NOMO-1 treated with dmso at 0.1 percent for 144 hours (cell line): ENCODE data around the gene ERFE.
"Not testable (repeated sequence)": the region's sequence is repeated elsewhere in the genome, so short reads cannot be mapped to it uniquely, and the experiment has no call there.

ENCODE experiments used
- DNase-seq: peaks from one replicate; lab custom pipeline; 2025; ENCODE audit not compliant: unreplicated experiment; lab: John Stamatoyannopoulos, UW

Gene ERFE

DNA sequence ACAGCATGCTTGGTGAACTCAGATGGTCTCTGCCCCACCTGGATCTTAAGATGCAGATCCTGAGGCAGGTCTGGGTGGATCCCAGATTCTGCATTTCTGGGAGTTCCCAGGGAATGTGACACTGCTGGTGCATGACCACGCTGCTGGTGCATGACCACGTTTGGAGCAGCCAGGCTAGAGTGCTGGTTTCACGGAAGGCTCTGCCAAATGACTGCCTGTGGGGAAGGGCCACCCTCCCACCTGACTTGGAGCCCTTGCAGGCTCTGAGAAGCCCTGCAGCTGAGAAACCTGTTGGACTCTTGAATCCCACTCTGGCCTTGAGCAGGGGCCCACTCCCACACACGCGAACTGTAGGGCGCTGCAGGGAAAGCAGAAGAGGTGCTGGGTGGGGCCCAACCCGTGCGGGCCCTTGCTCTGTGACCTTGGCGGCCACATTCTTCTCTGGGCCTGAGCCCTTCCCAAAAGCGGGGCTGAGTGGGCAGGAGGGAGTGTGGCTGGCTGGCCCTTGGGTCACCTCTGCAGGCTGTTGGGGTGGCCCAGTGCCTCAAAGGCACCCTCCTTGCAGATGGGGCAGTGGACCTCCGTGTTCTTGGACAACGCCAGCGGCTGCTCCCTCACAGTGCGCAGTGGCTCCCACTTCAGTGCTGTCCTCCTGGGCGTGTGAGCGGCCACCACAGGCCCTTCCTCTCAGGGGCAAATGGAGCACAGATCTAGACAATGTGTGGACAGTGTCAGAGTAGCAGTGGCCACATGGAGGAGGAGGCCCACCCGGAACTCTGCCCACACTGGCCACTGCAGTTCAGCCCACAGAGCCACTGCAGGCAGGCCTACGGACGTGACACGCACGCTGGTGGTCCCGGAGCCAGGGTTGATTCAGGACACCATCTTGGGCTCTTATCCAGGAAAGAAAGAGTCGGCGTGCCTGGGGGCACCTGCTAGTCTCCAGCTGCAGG, 7.9 kb downstream of the ERFE start:
- no peak for DNase-seq

DNA sequence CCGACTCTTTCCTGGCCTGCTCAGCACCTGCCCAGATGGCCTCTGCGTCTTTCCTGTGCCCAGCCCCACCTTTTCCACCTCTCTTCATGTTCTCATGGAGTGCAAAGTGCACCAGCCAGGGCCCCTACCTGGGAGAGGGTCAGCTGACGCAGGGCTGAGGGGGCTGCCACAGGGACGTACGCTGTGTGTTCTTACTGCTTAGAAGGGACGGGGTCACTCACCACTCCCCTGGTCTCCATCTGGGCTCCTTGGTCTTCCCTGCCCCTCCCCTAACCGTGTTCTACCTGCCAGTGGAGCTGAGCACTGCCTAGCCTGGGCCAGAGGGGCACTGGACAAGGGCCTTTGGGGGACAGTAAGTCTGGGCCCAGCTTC, 8.6 kb downstream of the ERFE start:
- DNase-seq, result no peak

DNA sequence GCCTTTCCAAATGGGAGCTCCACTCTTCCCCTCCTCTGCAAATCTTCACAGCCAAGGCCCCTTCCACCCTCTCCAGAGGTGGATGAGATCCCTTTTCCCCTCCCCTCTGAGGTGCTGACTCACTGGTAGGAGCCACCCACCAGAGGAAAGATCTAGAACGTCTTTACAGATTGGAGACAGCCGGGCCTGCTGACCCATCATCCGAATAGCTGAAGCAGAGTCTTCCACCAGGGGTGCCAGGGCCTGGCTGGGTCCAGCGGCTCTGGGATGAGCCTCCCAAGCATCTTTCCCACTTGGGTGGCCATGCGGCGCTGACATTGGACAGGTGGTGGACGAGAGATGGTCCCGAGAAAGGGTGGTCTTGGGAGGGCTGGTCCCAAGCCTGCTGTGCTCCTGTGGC, 9.0 kb downstream of the ERFE start:
- DNase-seq, result no peak

- no peak for DNase-seq
Observed at GRCh38 chr2:238168196-238169047, 9.7 kb downstream of the ERFE start.

DNA sequence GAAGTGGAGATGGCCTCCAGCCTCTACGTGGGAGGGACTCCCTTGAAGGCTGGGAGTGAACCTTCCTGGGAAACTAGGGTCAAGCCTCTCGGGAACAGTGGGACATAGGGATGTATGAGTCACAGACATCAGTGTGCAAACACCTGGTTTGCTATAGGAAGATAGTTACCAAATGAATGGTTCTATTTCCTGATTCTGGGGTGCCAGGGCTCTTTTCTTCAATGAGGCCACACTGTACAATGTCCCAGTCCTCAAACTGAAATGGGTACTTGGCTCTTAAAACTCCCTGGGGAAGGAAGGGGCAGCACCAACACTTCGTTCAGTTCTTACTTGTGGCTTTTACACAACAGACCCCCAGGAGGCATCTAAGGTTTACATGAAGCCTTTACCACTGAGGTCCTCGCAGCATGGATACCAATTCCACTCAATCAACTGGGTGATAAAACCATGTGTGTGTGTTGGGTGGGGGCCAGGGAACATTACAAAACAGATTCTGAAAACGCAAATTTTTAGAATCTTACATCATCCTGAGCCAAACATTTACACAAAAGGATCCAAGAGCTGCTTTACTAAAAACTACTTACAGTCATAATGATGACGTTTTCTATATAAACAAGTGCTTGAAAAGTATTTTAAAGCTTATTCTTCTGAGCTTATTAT, 10.4 kb downstream of the ERFE start:
- no peak for DNase-seq

- DNase-seq, result no peak
Observed at GRCh38 chr2:238169708-238170251, 11.0 kb downstream of the ERFE start.

- no peak for DNase-seq
Observed at GRCh38 chr2:238170386-238171071, 11.8 kb downstream of the ERFE start.

DNA sequence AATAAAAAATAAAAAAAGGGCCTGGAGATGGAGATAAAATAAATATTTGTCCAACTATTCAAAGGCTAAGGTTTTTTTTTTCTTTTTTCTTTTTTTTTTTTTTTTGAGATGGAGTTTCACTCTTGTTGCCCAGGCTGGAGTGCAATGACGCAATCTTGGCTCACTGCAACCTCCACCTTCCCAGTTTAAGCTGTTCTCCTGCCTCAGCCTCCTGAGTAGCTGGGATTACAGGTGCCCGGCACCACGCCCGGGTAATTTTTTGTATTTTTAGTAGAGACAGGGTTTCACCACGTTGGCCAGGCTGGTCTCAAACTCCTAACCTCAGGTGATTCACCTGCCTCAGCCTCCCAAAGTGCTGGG, 12.3 kb downstream of the ERFE start:
- not testable (repeated sequence) for DNase-seq

- DNase-seq, result no peak
Observed at GRCh38 chr2:238171575-238172187, 12.9 kb downstream of the ERFE start.

DNA sequence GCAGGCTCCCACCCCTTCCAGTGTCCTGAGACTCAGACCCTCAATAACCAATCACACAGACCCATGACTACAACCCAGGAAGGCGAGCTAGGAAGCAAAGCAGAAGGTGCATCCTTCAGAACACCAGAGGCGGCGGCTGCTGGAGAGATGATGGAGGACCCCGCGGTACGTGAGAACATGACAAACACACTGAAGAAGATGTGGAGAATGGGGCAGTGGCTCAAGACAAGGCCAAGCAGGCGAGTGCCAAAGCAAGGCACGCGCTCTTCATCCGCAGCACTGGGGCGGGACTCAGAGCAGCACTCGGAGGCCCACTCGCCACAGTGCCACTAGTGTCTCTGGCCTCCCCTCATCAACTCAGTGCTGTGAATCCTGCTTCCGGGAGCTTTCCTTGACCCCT, 13.7 kb downstream of the ERFE start:
- DNase-seq, result no peak

- DNase-seq, result no peak
Observed at GRCh38 chr2:238173692-238174091, 14.9 kb downstream of the ERFE start.

DNA sequence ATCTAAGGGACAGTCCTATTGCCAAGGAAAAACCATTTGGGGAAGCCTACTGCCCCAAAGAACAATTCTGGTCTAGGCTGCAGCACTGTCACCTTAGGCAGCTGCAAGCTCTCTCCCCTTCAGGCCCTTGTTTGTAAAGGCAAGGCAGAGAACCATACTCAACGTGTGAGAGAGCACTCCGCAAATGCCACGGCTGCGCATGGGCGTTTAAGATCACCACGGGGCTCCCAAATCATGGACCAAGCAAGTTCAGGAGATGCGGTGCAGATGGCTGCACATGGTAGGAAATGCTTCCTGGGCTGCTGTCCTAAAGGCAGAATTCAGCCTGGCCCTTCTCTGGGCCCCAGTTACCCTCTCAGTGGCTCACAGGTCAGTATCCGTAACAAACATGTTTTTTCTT, 15.5 kb downstream of the ERFE start:
- DNase-seq, result no peak

DNA sequence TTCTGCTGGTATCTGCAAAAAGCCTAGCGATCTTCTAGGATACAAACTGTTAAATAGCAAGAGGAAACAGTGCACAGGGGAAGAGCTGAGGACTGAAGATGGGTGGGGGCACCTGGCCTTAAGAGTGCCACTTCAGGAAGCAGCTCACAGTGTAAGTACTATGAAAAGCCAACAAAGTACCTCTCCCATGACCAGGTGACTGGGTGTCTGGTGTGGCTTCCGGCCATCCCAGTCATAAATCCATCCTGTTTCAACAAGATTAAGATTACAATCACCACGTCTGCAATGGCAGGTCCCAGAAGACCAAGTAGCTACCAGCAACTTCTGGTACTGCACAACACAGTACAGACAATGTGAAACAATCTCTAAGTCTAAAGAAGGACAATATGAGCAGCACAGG, 15.9 kb downstream of the ERFE start:
- DNase-seq, result no peak

DNA sequence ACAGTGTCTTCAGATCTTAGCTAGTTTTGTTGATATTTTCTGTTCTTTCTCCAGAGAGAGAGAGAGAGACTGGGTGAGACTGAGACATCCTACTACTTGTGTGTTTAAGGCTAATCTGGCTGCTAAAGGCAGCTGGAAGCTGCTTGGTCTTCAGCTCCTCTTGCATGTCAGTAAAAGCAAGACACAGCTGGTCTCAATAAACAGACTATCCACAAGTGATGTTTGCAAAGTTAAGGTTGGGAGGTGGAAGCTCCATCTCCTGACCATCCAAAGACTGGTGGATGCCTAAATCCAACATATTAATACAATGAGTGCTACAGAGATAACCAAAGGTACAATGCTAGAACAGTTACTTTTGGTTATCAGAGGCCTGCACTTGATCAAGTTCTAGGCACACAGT, 17.8 kb downstream of the ERFE start:
- DNase-seq, result no peak

- DNase-seq, result no peak
Observed at GRCh38 chr2:238180554-238180953, 21.8 kb downstream of the ERFE start.

GRCh38 chr2:238182362-238182761, 23.6 kb downstream of the ERFE start:
- DNase-seq, result no peak

DNA sequence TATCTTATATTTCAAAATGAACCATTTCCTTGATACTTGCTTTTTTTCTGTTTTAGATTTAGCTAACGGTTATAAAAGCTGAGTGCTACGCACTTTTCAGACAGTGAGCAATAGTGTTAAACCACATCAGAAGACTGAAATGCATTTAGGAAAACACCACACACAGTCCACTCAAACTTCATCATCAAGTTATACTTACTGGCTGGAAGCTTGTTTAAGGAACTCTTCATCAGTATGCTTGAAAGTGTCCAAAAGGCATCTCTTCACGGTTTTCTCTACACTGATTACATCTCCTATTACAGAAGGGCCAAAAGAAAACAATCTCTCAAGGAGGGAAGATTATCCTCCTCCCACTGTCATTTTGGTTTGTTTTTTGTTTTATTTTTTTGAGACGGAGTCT, 25.1 kb downstream of the ERFE start:
- no peak for DNase-seq

GRCh38 chr2:238187618-238188548, 29.1 kb downstream of the ERFE start:
- no peak for DNase-seq

DNA sequence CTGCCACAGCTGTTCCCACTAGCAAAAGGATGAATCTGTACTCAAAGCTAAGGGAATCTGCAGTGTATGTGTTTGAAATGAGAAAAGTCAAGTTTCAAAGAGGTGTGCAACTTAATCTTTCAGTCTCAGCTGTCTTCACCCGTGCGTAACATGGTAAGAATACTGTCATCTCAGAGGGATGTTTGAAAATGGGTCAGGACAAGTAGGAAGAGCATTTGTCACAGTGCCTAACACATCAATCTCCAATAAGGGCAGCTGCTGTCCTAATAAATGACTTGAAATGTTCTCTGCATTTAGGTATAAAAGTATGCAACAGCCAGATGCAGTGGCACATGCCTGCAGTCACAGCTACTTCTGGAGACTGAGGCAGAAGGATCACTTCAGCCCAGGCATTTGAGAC, 31.7 kb downstream of the ERFE start:
- DNase-seq, result no peak
